RWPE1 (cell line): ENCODE results near the gene ADGRV1.

Experiments
- CTCF ChIA-PET: fragments of 350-600 bp; sonication (Branson Sonifier 250); formaldehyde crosslinking; extraction: SDS; loops from one replicate; lab custom pipeline; 2021; lab: Yijun Ruan, JAX
- POLR2A ChIA-PET: fragments of 400-600 bp; formaldehyde crosslinking; extraction: SDS; loops from one replicate; lab custom pipeline; 2020; ENCODE audit warnings: antibody characterized with exemption; ENCODE audit not compliant: low non-redundant PET; lab: Yijun Ruan, JAX
- DNase-seq: peaks from one replicate; pipeline ENCODE4 v3.0.0; 2012; ENCODE audit warnings: low spot score
- H3K27ac ChIP-seq: fragments of 450-650 bp; 2 replicates; pipeline ENCODE4 v1.5.1; 2017
- CTCF ChIP-seq: fragments of 450-650 bp; conservative IDR thresholded peaks from 2 replicates; pipeline ENCODE4 v1.5.1; 2017; ENCODE audit warnings: low read depth, mild to moderate bottlenecking

ADGRV1 gene

GRCh38 chr5:91188755-91189154 lies 630.2 kb downstream of the ADGRV1 start:
- H3K27ac ChIP-seq: no peak overlapping the region
- CTCF ChIA-PET: interaction anchor here (0.6 kb wide), 2 partner anchors 98 to 162 kb away, joined by 3 to 5 read pairs; no protein-coding TSS in a partner anchor
- TF ChIP-seq CTCF: no peak
- no peak for DNase-seq
- POLR2A ChIA-PET: no interaction called here

GRCh38 chr5:91189480-91190313 lies 631.1 kb downstream of the ADGRV1 start:
- ChIA-PET POLR2A (no interaction called here), CTCF (no interaction called here)
- no peak for TF ChIP-seq CTCF
- DNase-seq: no peak
- H3K27ac ChIP-seq: no peak overlapping the region

- DNase-seq: no peak
- no peak overlapping the region for H3K27ac ChIP-seq
- ChIA-PET CTCF (no interaction called here), POLR2A (no interaction called here)
- no peak for TF ChIP-seq CTCF
Observed at GRCh38 chr5:91190314-91190690, 631.7 kb downstream of the ADGRV1 start.

- POLR2A ChIA-PET: no interaction called here
Observed at GRCh38 chr5:91194824-91195381, 636.3 kb downstream of the ADGRV1 start.

GRCh38 chr5:91200692-91201091 lies 642.1 kb downstream of the ADGRV1 start:
- H3K27ac ChIP-seq: no peak overlapping the region
- CTCF ChIA-PET: no interaction called here
- DNase-seq: no peak
- TF ChIP-seq CTCF: no peak
- POLR2A ChIA-PET: no interaction called here

More at GRCh38 chr5:91194824-91195381, 636.3 kb downstream of the ADGRV1 start:
- TF ChIP-seq CTCF: no peak
- no peak for DNase-seq
- no peak overlapping the region for H3K27ac ChIP-seq
- CTCF ChIA-PET: no interaction called here

- no peak for TF ChIP-seq CTCF
- no peak overlapping the region for H3K27ac ChIP-seq
- DNase-seq: no peak
- CTCF ChIA-PET: no interaction called here
- POLR2A ChIA-PET: no interaction called here
Observed at GRCh38 chr5:91206103-91206502, 647.5 kb downstream of the ADGRV1 start.
